Colonic mucosa (tissue), 4 donors: ENCODE results near the gene ECHDC3. TPM values are rescaled to one million over a fixed set of nuclear protein-coding genes. Genes with fewer than 3 reads are reported as not detected.

ENCODE experiments used
- DNase-seq: peaks from one replicate; pipeline ENCODE4 v3.0.0-alpha.2; 2020
- H3K27ac ChIP-seq: fragments of 200-600 bp; one replicate; pipeline ENCODE4 v1.8.0; 2021
- H3K27me3 ChIP-seq: fragments of 200-600 bp; one replicate; pipeline ENCODE4 v1.8.0; 2021
- H3K36me3 ChIP-seq: fragments of 200-600 bp; one replicate; pipeline ENCODE4 v1.8.0; 2021
- H3K4me1 ChIP-seq: fragments of 200-600 bp; one replicate; pipeline ENCODE4 v1.8.0; 2021; ENCODE audit warnings: mild to moderate bottlenecking
- H3K4me3 ChIP-seq: fragments of 200-600 bp; one replicate; pipeline ENCODE4 v1.8.0; 2021
- H3K9ac ChIP-seq, 2 donors: one replicate each; pipeline ENCODE4 v1.7.0; 2013; ENCODE audit warnings: control low read depth in 2 of 2, low read depth in 2 of 2, low read length in 2 of 2
- H3K9me3 ChIP-seq: fragments of 200-600 bp; one replicate; pipeline ENCODE4 v1.8.0; 2021
- intact Hi-C: fragments of 100-400 bp; cut with DNase I; formaldehyde crosslinking; loops from one replicate; pipeline ENCODE4 v1.14.1; 2022
- total RNA-seq, 2 donors: library from RNA; stranded (reverse); fragmentation: NEBNext Ultra II Directional in 1 of 2; extraction: Animal tissue kit (Norgen Biotek cat#: 25700) in 1 of 2; gene quantifications; one replicate each; pipeline ENCODE4 v1.2.1, GENCODE V29; 2021
- TF ChIP-seq, protein P1 (sequence below): fragments of 200-600 bp; IDR thresholded peaks from one replicate; pipeline ENCODE4 v1.8.0; 2022; ENCODE audit warnings: antibody characterized with exemption, mild to moderate bottlenecking
- donor health status: healthy.
- donor health status: DM: no; HTN: no; CAD: no.
- donor health status: DM: no; HTN: no; CAD: no.

Gene ECHDC3
- total RNA-seq, 2 donors from 2014 or later, result 14.0 to 17.6 TPM

DNA sequence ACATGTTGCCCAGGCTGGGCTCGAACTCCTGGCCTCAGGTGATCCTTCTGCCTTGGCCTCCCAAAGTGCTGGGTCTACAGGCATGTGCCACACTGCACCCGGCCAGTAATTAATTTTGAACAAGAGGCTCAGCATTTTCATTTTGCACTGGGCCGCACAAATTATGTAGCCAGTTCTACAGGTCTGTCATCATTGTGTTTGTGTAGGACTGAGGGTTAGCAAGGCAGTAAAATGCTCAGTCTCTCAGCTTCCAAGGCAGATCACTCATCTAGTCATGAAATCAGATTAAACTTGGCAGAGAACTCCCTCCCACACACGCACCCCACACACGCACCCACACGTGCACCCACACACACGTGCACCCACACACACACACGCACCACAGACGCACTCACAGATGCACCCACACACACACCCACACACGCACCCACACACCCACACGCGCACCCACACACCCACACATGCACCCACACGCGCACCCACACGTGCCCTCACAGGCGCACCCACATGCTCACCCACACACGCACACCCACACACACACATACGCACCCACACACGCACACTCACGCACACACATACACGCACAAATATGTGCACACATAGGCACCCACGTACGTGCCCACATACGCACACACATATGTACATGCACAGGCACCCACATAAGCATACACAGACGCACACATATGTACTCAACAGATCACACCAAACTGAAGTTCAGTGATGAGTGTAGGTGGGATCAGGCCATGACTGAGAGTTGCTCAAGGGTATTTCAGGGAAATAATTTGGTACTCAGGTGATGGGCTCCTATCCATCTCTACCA, 53.1 kb downstream of the ECHDC3 start:
- Histone ChIP-seq H3K27ac (no peak overlapping the region), H3K4me1 (no peaks in the 10 kb centered on the region), H3K9me3 (no peaks in the 10 kb centered on the region), H3K9ac (no peak overlapping the region), H3K36me3 (no peaks in the 10 kb centered on the region), H3K4me3 (no peak overlapping the region), H3K27me3 (no peaks in the 10 kb centered on the region)
- TF ChIP-seq, protein P1, sequence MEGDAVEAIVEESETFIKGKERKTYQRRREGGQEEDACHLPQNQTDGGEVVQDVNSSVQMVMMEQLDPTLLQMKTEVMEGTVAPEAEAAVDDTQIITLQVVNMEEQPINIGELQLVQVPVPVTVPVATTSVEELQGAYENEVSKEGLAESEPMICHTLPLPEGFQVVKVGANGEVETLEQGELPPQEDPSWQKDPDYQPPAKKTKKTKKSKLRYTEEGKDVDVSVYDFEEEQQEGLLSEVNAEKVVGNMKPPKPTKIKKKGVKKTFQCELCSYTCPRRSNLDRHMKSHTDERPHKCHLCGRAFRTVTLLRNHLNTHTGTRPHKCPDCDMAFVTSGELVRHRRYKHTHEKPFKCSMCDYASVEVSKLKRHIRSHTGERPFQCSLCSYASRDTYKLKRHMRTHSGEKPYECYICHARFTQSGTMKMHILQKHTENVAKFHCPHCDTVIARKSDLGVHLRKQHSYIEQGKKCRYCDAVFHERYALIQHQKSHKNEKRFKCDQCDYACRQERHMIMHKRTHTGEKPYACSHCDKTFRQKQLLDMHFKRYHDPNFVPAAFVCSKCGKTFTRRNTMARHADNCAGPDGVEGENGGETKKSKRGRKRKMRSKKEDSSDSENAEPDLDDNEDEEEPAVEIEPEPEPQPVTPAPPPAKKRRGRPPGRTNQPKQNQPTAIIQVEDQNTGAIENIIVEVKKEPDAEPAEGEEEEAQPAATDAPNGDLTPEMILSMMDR, result no peak
- intact Hi-C loops, result no loop called here
- no peak for DNase-seq

DNA sequence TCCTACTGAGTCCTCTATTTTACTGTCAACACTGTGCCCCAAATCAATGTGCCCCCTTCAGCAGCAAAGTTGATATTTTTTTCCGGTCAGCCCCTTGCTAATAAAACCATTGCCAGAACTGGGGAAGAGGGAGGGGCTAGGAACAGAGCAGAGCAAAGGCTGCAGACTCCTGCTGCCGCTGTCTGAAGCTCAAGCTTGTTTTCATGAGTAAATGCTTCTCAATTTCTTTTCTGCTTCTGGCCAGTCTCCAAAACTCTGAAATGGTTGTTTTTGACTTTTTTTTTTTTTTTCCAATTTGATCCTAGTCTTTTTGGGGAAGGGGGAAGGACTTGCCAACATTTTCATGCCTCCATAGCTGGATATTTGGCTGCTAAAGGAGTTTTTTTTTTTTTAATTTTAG, 54.3 kb downstream of the ECHDC3 start:
- no peaks in the 10 kb centered on the region for H3K9me3 ChIP-seq
- no peaks in the 10 kb centered on the region for H3K27me3 ChIP-seq
- DNase-seq, result no peak
- no peaks in the 10 kb centered on the region for H3K4me1 ChIP-seq
- intact Hi-C loops, result no loop called here
- H3K4me3 ChIP-seq, result no peak overlapping the region
- no peak overlapping the region for H3K9ac ChIP-seq
- no peak overlapping the region for H3K27ac ChIP-seq
- no peaks in the 10 kb centered on the region for H3K36me3 ChIP-seq
- TF ChIP-seq, protein P1, result no peak

DNA sequence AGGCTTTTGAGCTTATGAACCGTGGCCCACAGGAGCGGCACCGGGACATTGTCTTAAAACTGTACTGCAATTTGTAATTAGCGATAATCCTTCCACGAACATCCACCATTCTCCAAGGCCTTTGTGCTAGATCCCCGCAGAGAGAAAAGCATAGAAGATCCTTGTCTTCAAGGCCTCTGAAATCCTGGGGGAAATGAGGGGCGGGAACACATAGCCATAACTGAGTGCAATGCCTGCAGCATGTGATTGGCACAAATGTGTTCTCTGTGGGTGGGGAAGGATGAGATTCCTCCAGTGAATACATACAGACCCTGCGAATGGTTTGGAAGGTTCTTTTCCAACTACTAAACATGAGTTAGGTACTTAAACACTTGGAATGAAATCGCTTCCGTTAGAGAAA, 55.1 kb downstream of the ECHDC3 start:
- TF ChIP-seq, protein P1, result no peak
- no peak overlapping the region for H3K27ac ChIP-seq
- intact Hi-C loops, result no loop called here

DNA sequence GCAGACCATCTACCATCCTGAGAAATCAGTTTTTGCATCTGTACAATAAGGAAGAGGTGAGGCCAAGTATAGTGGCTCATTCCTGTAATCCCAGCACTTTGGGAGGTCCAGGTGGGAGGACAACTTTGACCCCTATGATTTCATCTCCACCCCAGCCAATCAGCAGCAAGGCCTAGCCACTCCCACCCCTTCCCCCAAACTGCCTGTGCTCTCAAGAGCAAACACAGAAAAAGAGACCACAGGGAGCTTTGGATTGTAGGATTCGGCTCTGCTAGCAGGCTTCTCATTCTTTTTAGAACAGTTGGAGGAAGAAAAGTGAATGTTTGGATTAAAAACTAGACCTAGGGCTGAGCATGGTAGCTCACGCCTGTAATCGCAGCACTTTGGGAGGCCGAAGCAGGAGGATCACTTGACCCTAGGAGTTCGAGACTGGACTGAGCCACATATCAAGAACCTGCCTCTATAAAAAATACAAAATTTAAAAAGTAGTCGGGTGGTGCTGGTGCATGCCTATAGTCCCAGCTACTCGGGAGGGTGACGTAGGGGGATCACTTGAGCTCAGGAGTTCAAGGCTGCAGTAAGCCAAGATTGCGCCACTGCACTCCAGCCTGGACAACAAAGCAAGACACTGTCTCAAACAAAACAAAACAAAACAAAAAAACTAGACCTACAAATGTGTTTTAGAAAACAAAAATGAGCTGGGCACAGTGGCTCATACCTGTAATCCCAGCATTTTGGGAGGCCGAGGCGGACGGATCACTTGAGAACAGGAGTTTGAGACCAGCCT, 55.9 kb downstream of the ECHDC3 start:
- H3K4me1 ChIP-seq, result no peaks in the 10 kb centered on the region
- DNase-seq, result no peak

More for the DNA sequence above, 55.1 kb downstream of the ECHDC3 start:
- no peak overlapping the region for H3K4me3 ChIP-seq
- no peaks in the 10 kb centered on the region for H3K9me3 ChIP-seq
- H3K27me3 ChIP-seq, result no peaks in the 10 kb centered on the region
- no peak overlapping the region for H3K9ac ChIP-seq
- DNase-seq, result no peak
- no peaks in the 10 kb centered on the region for H3K36me3 ChIP-seq
- H3K4me1 ChIP-seq, result no peaks in the 10 kb centered on the region

More for the DNA sequence above, 55.9 kb downstream of the ECHDC3 start:
- H3K9me3 ChIP-seq, result no peaks in the 10 kb centered on the region
- TF ChIP-seq, protein P1, result no peak
- H3K36me3 ChIP-seq, result no peaks in the 10 kb centered on the region
- H3K27me3 ChIP-seq, result no peaks in the 10 kb centered on the region
- intact Hi-C loops, result no loop called here
- H3K9ac ChIP-seq, result no peak overlapping the region
- no peak overlapping the region for H3K27ac ChIP-seq
- no peak overlapping the region for H3K4me3 ChIP-seq
